GM23338 (cell line): Measurements from ENCODE around the gene RBM38. TPM values are rescaled to one million over a fixed set of nuclear protein-coding genes. Genes with fewer than 3 reads are reported as not detected.

Source experiments
- ATAC-seq: fragments of 200-7000 bp; cut with Tn5 transposase; 3 replicates; pipeline ENCODE4 v1.9.1; 2020
- DNase-seq: peaks from one replicate; pipeline ENCODE4 v3.0.0-alpha.2; 2015; ENCODE audit warnings: low spot score
- H2AFZ ChIP-seq: fragments of 200-600 bp; sonication (generic); 2 replicates; pipeline ENCODE4 v1.8.0; 2016; ENCODE audit warnings: antibody characterized with exemption, mild to moderate bottlenecking, moderate library complexity
- H3F3A ChIP-seq: fragments of 200-600 bp; sonication (generic); replicated peaks from 2 replicates; pipeline ENCODE4 v1.8.0; 2017; ENCODE audit warnings: antibody characterized with exemption, mixed run types, low read depth
- H3K27ac ChIP-seq: fragments of 200-600 bp; sonication (generic); 2 replicates; pipeline ENCODE4 v1.6.1; 2016; ENCODE audit warnings: low read depth
- H3K27me3 ChIP-seq: fragments of 200-600 bp; sonication (generic); 2 replicates; pipeline ENCODE4 v1.8.0; 2016; ENCODE audit warnings: mild to moderate bottlenecking, mixed run types, moderate library complexity; ENCODE audit not compliant: insufficient read depth
- H3K36me3 ChIP-seq: fragments of 200-600 bp; sonication (generic); 2 replicates; pipeline ENCODE4 v1.8.0; 2016; ENCODE audit warnings: mild to moderate bottlenecking; ENCODE audit not compliant: insufficient read depth
- H3K4me1 ChIP-seq: fragments of 200-600 bp; sonication (generic); 2 replicates; pipeline ENCODE4 v1.8.0; 2016; ENCODE audit warnings: mild to moderate bottlenecking, moderate library complexity; ENCODE audit not compliant: insufficient read depth
- H3K4me2 ChIP-seq: fragments of 200-600 bp; sonication (generic); 2 replicates; pipeline ENCODE4 v1.7.1; 2017; ENCODE audit warnings: mixed run types
- H3K4me3 ChIP-seq: fragments of 200-600 bp; sonication (generic); 2 replicates; pipeline ENCODE4 v1.6.1; 2016; ENCODE audit warnings: mixed run types
- H3K79me2 ChIP-seq: fragments of 200-600 bp; sonication (generic); replicated peaks from 2 replicates; pipeline ENCODE4 v1.8.0; 2017; ENCODE audit warnings: mild to moderate bottlenecking; ENCODE audit not compliant: insufficient read depth
- H3K9me2 ChIP-seq: fragments of 200-600 bp; sonication (generic); 2 replicates; pipeline ENCODE4 v1.8.0; 2017; ENCODE audit not compliant: insufficient read depth
- H4K20me1 ChIP-seq: fragments of 200-600 bp; sonication (generic); replicated peaks from 2 replicates; pipeline ENCODE4 v1.8.0; 2017; ENCODE audit warnings: mild to moderate bottlenecking; ENCODE audit not compliant: insufficient read depth
- H3K27ac Mint-ChIP-seq: 2 replicates; pipeline ENCODE4 v1.8.0; 2020; ENCODE audit warnings: inconsistent platforms, mild to moderate bottlenecking, moderate library complexity, mixed read lengths
- H3K27me3 Mint-ChIP-seq: 3 replicates; pipeline ENCODE4 v1.8.0; 2022; ENCODE audit warnings: low read depth, mild to moderate bottlenecking, moderate library complexity, mixed read lengths, inconsistent platforms; ENCODE audit not compliant: insufficient read depth, poor library complexity
- H3K36me3 Mint-ChIP-seq: 3 replicates; pipeline ENCODE4 v1.8.0; 2021; ENCODE audit warnings: low read depth, mild to moderate bottlenecking, inconsistent platforms, moderate library complexity, mixed read lengths
- H3K4me1 Mint-ChIP-seq: 3 replicates; pipeline ENCODE4 v1.8.0; 2020; ENCODE audit warnings: mild to moderate bottlenecking, inconsistent platforms, mixed read lengths
- H3K4me3 Mint-ChIP-seq: 3 replicates; pipeline ENCODE4 v1.8.0; 2021; ENCODE audit warnings: moderate library complexity, mild to moderate bottlenecking, inconsistent platforms, mixed read lengths
- H3K9me3 Mint-ChIP-seq: 3 replicates; pipeline ENCODE4 v1.8.0; 2020; ENCODE audit warnings: moderate library complexity, mild to moderate bottlenecking, inconsistent platforms, mixed read lengths
- CREB1 ChIP-seq: fragments of 250-450 bp; sonication (Bioruptor Pico); IDR thresholded peaks from 2 replicates; pipeline ENCODE4 v1.5.0; 2020; ENCODE audit warnings: low read depth, mild to moderate bottlenecking, moderate library complexity
- EZH2 ChIP-seq: fragments of 200-600 bp; sonication (generic); IDR thresholded peaks from one replicate; pipeline ENCODE4 v1.8.0; 2017; ENCODE audit warnings: antibody characterized with exemption, mild to moderate bottlenecking, low read depth; ENCODE audit not compliant: unreplicated experiment
- EZH2phosphoT487 ChIP-seq: fragments of 200-600 bp; sonication (generic); IDR thresholded peaks from one replicate; pipeline ENCODE4 v1.8.1; 2018; ENCODE audit warnings: antibody characterized with exemption; ENCODE audit not compliant: unreplicated experiment
- JUNB ChIP-seq: IDR thresholded peaks from one replicate; pipeline ENCODE4 v1.6.1; 2016; ENCODE audit warnings: antibody characterized with exemption; ENCODE audit not compliant: unreplicated experiment
- NANOG ChIP-seq: IDR thresholded peaks from 2 replicates; pipeline ENCODE4 v1.6.1; 2016; ENCODE audit warnings: antibody characterized with exemption, borderline replicate concordance
- POLR2AphosphoS5 ChIP-seq: IDR thresholded peaks from 2 replicates; pipeline ENCODE4 v1.6.1; 2016; ENCODE audit warnings: antibody characterized with exemption, low read depth
- REST ChIP-seq: IDR thresholded peaks from one replicate; pipeline ENCODE4 v1.6.1; 2018; ENCODE audit warnings: antibody characterized with exemption; ENCODE audit not compliant: unreplicated experiment
- STAT1 ChIP-seq: IDR thresholded peaks from one replicate; pipeline ENCODE4 v1.6.1; 2016; ENCODE audit warnings: antibody characterized with exemption; ENCODE audit not compliant: unreplicated experiment
- ZNF114 ChIP-seq: fragments of 250-450 bp; sonication (Bioruptor Pico); IDR thresholded peaks from 2 replicates; pipeline ENCODE4 v1.5.0; 2020; ENCODE audit warnings: mild to moderate bottlenecking, moderate library complexity
- ZNF331 ChIP-seq: fragments of 250-450 bp; sonication (Bioruptor Pico); IDR thresholded peaks from 2 replicates; pipeline ENCODE4 v1.5.0; 2020; ENCODE audit warnings: low read depth, mild to moderate bottlenecking, moderate library complexity
- polyA plus RNA-seq: library from polyadenylated mRNA; unstranded; fragments of >200 nt; fragmentation: Nextera tagmentation; extraction: Ambion mirVana; gene quantifications from 2 replicates; pipeline ENCODE4 v1.2.1, GENCODE V29; 2016
- total RNA-seq: library from RNA; depleted of rRNA; stranded (reverse); fragments of >200 nt; shearing (Covaris generic); gene quantifications from 2 replicates; pipeline ENCODE4 v1.2.3, GENCODE V29; 2014
- TF ChIP-seq, protein P1 (sequence below): IDR thresholded peaks from 2 replicates; pipeline ENCODE4 v1.6.1; 2016; ENCODE audit warnings: antibody characterized with exemption
- TF ChIP-seq, protein P2 (sequence below), 2 experiments: fragments of 200-600 bp in 1 of 2; sonication (generic) in 1 of 2; conservative IDR thresholded peaks; 2 replicates each; pipeline versions ENCODE4 v1.5.1 to v1.6.1; 2016 to 2017; ENCODE audit warnings: antibody characterized with exemption in 2 of 2, low read depth in 2 of 2, mild to moderate bottlenecking in 2 of 2, moderate library complexity in 1 of 2
- TF ChIP-seq, protein P3 (sequence below): fragments of 250-450 bp; sonication (Bioruptor Pico); IDR thresholded peaks from 2 replicates; pipeline ENCODE4 v1.5.0; 2020; ENCODE audit warnings: mild to moderate bottlenecking, moderate library complexity

RBM38 gene
- total and polyA plus RNA-seq, 2 experiments from 2014 or later = 22.9 to 80.5 TPM

GRCh38 chr20:57451795-57452661 lies 60.8 kb downstream of the RBM38 start:
- H3K27me3 ChIP-seq = no peaks in the 10 kb centered on the region
- H3K4me1 Mint-ChIP-seq = peaks cover 10% of the 10 kb centered on the region; the same call in 2 of the 3 replicates
- no peak for ATAC-seq
- no peak overlapping the region for H3K27ac Mint-ChIP-seq
- no peak overlapping the region for H3K4me3 ChIP-seq
- H3K9me3 Mint-ChIP-seq = no peaks in the 10 kb centered on the region; the same call in 2 of the 3 replicates
- no peaks in the 10 kb centered on the region for H3F3A ChIP-seq
- H3K9me2 ChIP-seq = no peaks in the 10 kb centered on the region
- no peak overlapping the region for H2AFZ ChIP-seq
- H3K79me2 ChIP-seq = no peaks in the 10 kb centered on the region
- no peaks in the 10 kb centered on the region for H3K4me1 ChIP-seq
- no peak for DNase-seq
- H3K27ac ChIP-seq = no peak overlapping the region
- TF ChIP-seq, protein P1, sequence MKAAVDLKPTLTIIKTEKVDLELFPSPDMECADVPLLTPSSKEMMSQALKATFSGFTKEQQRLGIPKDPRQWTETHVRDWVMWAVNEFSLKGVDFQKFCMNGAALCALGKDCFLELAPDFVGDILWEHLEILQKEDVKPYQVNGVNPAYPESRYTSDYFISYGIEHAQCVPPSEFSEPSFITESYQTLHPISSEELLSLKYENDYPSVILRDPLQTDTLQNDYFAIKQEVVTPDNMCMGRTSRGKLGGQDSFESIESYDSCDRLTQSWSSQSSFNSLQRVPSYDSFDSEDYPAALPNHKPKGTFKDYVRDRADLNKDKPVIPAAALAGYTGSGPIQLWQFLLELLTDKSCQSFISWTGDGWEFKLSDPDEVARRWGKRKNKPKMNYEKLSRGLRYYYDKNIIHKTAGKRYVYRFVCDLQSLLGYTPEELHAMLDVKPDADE = no peak
- TF ChIP-seq POLR2AphosphoS5 (no peak), STAT1 (no peak), REST (no peak), EZH2 (no peak), CREB1 (CRISPR knock-in tag) (no peak), ZNF331 (CRISPR knock-in tag) (no peak), NANOG (no peak), JUNB (no peak), EZH2phosphoT487 (no peak), ZNF114 (CRISPR knock-in tag) (no peak)
- TF ChIP-seq, protein P2, sequence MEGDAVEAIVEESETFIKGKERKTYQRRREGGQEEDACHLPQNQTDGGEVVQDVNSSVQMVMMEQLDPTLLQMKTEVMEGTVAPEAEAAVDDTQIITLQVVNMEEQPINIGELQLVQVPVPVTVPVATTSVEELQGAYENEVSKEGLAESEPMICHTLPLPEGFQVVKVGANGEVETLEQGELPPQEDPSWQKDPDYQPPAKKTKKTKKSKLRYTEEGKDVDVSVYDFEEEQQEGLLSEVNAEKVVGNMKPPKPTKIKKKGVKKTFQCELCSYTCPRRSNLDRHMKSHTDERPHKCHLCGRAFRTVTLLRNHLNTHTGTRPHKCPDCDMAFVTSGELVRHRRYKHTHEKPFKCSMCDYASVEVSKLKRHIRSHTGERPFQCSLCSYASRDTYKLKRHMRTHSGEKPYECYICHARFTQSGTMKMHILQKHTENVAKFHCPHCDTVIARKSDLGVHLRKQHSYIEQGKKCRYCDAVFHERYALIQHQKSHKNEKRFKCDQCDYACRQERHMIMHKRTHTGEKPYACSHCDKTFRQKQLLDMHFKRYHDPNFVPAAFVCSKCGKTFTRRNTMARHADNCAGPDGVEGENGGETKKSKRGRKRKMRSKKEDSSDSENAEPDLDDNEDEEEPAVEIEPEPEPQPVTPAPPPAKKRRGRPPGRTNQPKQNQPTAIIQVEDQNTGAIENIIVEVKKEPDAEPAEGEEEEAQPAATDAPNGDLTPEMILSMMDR (conservative IDR thresholded peaks at IDR 0.05; ENCODE audit: low read depth in 2 of 2) = no peak
- TF ChIP-seq, protein P3, sequence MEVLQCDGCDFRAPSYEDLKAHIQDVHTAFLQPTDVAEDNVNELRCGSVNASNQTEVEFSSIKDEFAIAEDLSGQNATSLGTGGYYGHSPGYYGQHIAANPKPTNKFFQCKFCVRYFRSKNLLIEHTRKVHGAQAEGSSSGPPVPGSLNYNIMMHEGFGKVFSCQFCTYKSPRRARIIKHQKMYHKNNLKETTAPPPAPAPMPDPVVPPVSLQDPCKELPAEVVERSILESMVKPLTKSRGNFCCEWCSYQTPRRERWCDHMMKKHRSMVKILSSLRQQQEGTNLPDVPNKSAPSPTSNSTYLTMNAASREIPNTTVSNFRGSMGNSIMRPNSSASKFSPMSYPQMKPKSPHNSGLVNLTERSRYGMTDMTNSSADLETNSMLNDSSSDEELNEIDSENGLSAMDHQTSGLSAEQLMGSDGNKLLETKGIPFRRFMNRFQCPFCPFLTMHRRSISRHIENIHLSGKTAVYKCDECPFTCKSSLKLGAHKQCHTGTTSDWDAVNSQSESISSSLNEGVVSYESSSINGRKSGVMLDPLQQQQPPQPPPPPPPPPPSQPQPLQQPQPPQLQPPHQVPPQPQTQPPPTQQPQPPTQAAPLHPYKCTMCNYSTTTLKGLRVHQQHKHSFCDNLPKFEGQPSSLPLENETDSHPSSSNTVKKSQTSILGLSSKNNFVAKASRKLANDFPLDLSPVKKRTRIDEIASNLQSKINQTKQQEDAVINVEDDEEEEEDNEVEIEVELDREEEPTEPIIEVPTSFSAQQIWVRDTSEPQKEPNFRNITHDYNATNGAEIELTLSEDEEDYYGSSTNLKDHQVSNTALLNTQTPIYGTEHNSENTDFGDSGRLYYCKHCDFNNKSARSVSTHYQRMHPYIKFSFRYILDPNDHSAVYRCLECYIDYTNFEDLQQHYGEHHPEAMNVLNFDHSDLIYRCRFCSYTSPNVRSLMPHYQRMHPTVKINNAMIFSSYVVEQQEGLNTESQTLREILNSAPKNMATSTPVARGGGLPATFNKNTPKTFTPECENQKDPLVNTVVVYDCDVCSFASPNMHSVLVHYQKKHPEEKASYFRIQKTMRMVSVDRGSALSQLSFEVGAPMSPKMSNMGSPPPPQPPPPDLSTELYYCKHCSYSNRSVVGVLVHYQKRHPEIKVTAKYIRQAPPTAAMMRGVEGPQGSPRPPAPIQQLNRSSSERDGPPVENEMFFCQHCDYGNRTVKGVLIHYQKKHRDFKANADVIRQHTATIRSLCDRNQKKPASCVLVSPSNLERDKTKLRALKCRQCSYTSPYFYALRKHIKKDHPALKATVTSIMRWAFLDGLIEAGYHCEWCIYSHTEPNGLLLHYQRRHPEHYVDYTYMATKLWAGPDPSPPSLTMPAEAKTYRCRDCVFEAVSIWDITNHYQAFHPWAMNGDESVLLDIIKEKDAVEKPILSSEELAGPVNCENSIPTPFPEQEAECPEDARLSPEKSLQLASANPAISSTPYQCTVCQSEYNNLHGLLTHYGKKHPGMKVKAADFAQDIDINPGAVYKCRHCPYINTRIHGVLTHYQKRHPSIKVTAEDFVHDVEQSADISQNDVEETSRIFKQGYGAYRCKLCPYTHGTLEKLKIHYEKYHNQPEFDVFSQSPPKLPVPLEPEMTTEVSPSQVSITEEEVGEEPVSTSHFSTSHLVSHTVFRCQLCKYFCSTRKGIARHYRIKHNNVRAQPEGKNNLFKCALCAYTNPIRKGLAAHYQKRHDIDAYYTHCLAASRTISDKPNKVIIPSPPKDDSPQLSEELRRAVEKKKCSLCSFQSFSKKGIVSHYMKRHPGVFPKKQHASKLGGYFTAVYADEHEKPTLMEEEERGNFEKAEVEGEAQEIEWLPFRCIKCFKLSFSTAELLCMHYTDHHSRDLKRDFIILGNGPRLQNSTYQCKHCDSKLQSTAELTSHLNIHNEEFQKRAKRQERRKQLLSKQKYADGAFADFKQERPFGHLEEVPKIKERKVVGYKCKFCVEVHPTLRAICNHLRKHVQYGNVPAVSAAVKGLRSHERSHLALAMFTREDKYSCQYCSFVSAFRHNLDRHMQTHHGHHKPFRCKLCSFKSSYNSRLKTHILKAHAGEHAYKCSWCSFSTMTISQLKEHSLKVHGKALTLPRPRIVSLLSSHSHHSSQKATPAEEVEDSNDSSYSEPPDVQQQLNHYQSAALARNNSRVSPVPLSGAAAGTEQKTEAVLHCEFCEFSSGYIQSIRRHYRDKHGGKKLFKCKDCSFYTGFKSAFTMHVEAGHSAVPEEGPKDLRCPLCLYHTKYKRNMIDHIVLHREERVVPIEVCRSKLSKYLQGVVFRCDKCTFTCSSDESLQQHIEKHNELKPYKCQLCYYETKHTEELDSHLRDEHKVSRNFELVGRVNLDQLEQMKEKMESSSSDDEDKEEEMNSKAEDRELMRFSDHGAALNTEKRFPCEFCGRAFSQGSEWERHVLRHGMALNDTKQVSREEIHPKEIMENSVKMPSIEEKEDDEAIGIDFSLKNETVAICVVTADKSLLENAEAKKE (CRISPR knock-in tag) = no peak
- H3K4me2 ChIP-seq = no peak overlapping the region
- H3K27me3 Mint-ChIP-seq = peaks cover 9% of the 10 kb centered on the region
- no peak overlapping the region for H3K4me3 Mint-ChIP-seq
- H3K36me3 Mint-ChIP-seq = no peaks in the 10 kb centered on the region
- no peaks in the 10 kb centered on the region for H4K20me1 ChIP-seq
- no peaks in the 10 kb centered on the region for H3K36me3 ChIP-seq
